ENCODE measurements around the gene HNRNPAB. TPM values are rescaled to one million over a fixed set of nuclear protein-coding genes. Genes with fewer than 3 reads are reported as not detected.

HNRNPAB gene
- total RNA-seq, 6 experiments from 2014 or later, result 44.2 to 96.1 (median 73.5) TPM

DNA sequence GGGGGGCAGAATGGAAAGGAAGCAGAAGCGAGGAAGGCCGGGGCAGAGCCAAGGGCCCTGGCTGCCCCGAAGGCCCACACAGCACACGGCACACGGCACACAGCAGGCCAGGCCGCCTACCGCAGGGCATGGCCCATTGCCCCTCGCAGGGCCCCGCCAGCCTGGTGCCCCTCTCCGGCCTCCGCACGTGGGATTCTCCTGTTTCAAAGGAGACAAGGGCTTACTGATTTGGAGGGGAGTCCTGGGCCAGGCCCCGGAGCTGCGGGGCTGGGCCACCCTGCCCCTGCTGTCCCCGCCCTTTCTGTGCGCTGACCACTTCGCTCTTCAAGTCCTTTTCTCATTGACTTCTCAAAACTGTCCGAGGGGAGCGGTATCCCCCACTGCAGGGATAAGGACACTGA, 36.0 kb downstream of the HNRNPAB start:
- ATAC-seq (peak in 2 of 4 donors; percentile 1), DNase-seq (peak in 1 of 3 donors; percentile 59)
- Histone ChIP-seq H3K4me3 (no peak overlapping the region), H3K4me1 (peaks cover 0 to 49% (median 33%) of the 10 kb centered on the region in 4 donors), H3K27me3 (no peaks in the 10 kb centered on the region), H3K27ac (peak overlapping the region; percentile 79 to 88 (median 87)), H3K36me3 (no peaks in the 10 kb centered on the region), H3K9me3 (no peaks in the 10 kb centered on the region)
- intact Hi-C loops (cut with DNase I), result no loop called here
- TF ChIP-seq CTCF (IDR thresholded peaks at IDR 0.05), result no peak
- TF ChIP-seq POLR2A (IDR thresholded peaks at IDR 0.05), result no peak
- WGBS (ENCODE audit: insufficient coverage, low coverage, low lambda C conversion rate, missing lambda C conversion rate), result 100% methylated on average over 1 of the region's 19 CpGs

DNA sequence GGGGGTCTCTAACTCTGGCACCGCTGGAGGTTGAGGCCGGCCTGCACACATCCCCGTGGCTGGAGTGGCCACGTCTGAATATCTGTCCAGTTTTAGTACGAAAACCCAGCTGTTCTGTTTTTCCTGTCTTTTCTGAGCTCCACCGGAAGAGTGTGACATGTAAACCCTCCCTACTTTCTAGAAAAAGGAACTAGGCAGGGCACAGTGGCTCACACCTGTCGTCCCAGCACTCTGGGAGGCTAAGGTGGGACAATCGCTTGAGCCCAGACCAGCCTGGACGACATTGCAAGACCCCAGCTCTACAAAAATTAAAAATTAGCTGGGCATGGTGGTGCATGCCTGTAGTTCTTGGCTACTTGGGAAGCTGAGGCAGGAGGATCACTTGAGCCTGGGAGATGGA, 36.4 kb downstream of the HNRNPAB start:
- Histone ChIP-seq H3K36me3 (no peaks in the 10 kb centered on the region), H3K27me3 (no peaks in the 10 kb centered on the region), H3K4me1 (peaks cover 0 to 45% (median 31%) of the 10 kb centered on the region in 4 donors), H3K27ac (peak overlapping the region; percentile 79 to 88 (median 87)), H3K9me3 (no peaks in the 10 kb centered on the region), H3K4me3 (no peak overlapping the region)
- TF ChIP-seq POLR2A (IDR thresholded peaks at IDR 0.05) (no peak), CTCF (IDR thresholded peaks at IDR 0.05) (no peak)
- WGBS (ENCODE audit: insufficient coverage, low coverage, low lambda C conversion rate, missing lambda C conversion rate), result 58% methylated on average over 8 of the region's 9 CpGs
- intact Hi-C loops (cut with DNase I), result no loop called here
- ATAC-seq (no peak), DNase-seq (peak in 1 of 3 donors; percentile 47)

DNA sequence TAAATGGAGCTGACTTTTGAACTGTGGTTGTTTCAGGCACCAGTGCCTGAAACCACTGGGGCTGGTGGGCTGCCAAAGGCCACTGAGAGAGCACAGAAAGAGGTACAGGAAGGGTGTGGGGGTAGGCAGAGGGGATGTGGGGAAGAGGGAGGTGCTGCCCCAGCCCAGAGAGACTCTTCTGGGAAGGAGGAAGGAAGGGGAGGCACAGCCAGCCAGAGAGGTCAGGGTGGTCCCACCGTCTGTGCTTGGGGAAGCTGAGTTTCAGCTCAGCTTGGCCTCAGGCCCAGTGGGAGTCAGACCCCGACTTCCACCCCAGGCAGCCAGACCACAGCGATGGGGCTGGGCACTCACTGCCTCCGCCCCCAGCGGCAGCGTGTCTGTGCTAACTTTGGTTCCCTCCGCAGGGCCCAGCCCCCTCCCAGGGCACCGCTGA, 36.9 kb downstream of the HNRNPAB start:
- Histone ChIP-seq H3K27ac (peak overlapping the region in 2 of 3 donors; percentile 79 to 88), H3K4me3 (no peak overlapping the region), H3K36me3 (no peaks in the 10 kb centered on the region), H3K4me1 (peaks cover 0 to 40% (median 29%) of the 10 kb centered on the region in 4 donors), H3K9me3 (no peaks in the 10 kb centered on the region), H3K27me3 (no peaks in the 10 kb centered on the region)
- intact Hi-C loops (cut with DNase I), result no loop called here
- TF ChIP-seq POLR2A (IDR thresholded peaks at IDR 0.05), result no peak
- TF ChIP-seq CTCF (IDR thresholded peaks at IDR 0.05), result no peak
- WGBS (ENCODE audit: insufficient coverage, low coverage, low lambda C conversion rate, missing lambda C conversion rate), result 20% methylated on average over 2 of the region's 8 CpGs
- DNase-seq (peak in 2 of 3 donors; percentile 55 to 75), ATAC-seq (peak; percentile 4 to 38 (median 8))

GRCh38 chr5:178241688-178242231, 37.4 kb downstream of the HNRNPAB start:
- no peak for TF ChIP-seq CTCF (IDR thresholded peaks at IDR 0.05)
- no peak for TF ChIP-seq POLR2A (IDR thresholded peaks at IDR 0.05)
- DNase-seq (peak in 2 of 3 donors; percentile 51 to 62), ATAC-seq (peak in 1 of 4 donors; percentile 2)
- Histone ChIP-seq H3K27me3 (no peaks in the 10 kb centered on the region), H3K4me1 (peaks cover 0 to 37% (median 26%) of the 10 kb centered on the region in 4 donors), H3K36me3 (no peaks in the 10 kb centered on the region), H3K9me3 (no peaks in the 10 kb centered on the region), H3K27ac (peak overlapping the region in 2 of 3 donors; percentile 79 to 88), H3K4me3 (no peak overlapping the region)
- intact Hi-C loops (cut with DNase I), result no loop called here
- 60% methylated on average over 1 of the region's 15 CpGs for WGBS (ENCODE audit: insufficient coverage, low coverage, low lambda C conversion rate, missing lambda C conversion rate)

Measured in right lobe of liver (tissue), 6 donors.